HepG2 (cell line): ENCODE measurements around the gene XRCC1. TPM values are rescaled to one million over a fixed set of nuclear protein-coding genes. Genes with fewer than 3 reads are reported as not detected.
A peak's percentile ranks its signal among the peaks of the same experiment; 100 is the strongest.

Experiments used
- DPF2 ChIP-seq: sonication (generic); formaldehyde crosslinking; IDR thresholded peaks from 2 replicates; pipeline ENCODE4 v1.4.0; 2020; ENCODE audit warnings: mild to moderate bottlenecking, low read depth, missing genetic modification reagents, borderline replicate concordance
- HDAC1 ChIP-seq: sonication (generic); formaldehyde crosslinking; IDR thresholded peaks from 2 replicates; pipeline ENCODE4 v1.5.1; 2020; ENCODE audit warnings: mild to moderate bottlenecking, missing genetic modification reagents
- SKI ChIP-seq: fragments of 450-650 bp; IDR thresholded peaks from one replicate; pipeline ENCODE4 v1.6.1; 2018; ENCODE audit warnings: mild to moderate bottlenecking; ENCODE audit not compliant: partially characterized antibody
- SMC3 ChIP-seq: IDR thresholded peaks from 2 replicates; pipeline ENCODE4 v1.6.1; 2011; ENCODE audit warnings: low read length, improper control_type of control experiment
- TBX3 ChIP-seq: fragments of 450-650 bp; IDR thresholded peaks from 2 replicates; pipeline ENCODE4 v1.6.1; 2017; ENCODE audit warnings: antibody characterized with exemption, mild to moderate bottlenecking, inconsistent platforms, borderline replicate concordance
- ZBTB42 ChIP-seq: sonication (generic); formaldehyde crosslinking; IDR thresholded peaks from 2 replicates; pipeline ENCODE4 v1.5.0; 2020; ENCODE audit warnings: mild to moderate bottlenecking, missing genetic modification reagents
- ZKSCAN5 ChIP-seq: sonication (generic); formaldehyde crosslinking; IDR thresholded peaks from 2 replicates; pipeline ENCODE4 v1.5.1; 2020; ENCODE audit warnings: mild to moderate bottlenecking, missing genetic modification reagents
- ZNF44 ChIP-seq: sonication (generic); formaldehyde crosslinking; IDR thresholded peaks from 2 replicates; pipeline ENCODE4 v1.5.1; 2020; ENCODE audit warnings: mild to moderate bottlenecking, missing genetic modification reagents
- polyA plus RNA-seq, 8 experiments: library from polyadenylated mRNA; depleted of rRNA in 3 of 8; stranded (reverse) in 7 of 8; unstranded in 1 of 8; fragments of >200 nt; fragmentation: Illumina TruSeq in 4 of 8; extraction: Trizol in 4 of 8; gene quantifications; 2 replicates each; pipeline versions ENCODE4 v1.2.1 to v1.2.3, GENCODE V29; 2011 to 2016; ENCODE audit warnings: low read depth in 4 of 8, missing spikeins in 1 of 8, mixed read lengths in 1 of 8; ENCODE audit not compliant: insufficient read depth in 1 of 8
- total RNA-seq, 5 experiments: library from RNA; depleted of rRNA; stranded (reverse); fragments of >200 nt; fragmentation: Illumina TruSeq; extraction: Trizol; gene quantifications; 2 replicates each; pipeline ENCODE4 v1.2.3, GENCODE V29; 2016; ENCODE audit warnings: low read depth in 1 of 5
- TF ChIP-seq, protein P1 (sequence below): sonication (generic); formaldehyde crosslinking; IDR thresholded peaks from 2 replicates; pipeline ENCODE4 v1.9.0; 2021; ENCODE audit warnings: mild to moderate bottlenecking, missing genetic modification reagents
- TF ChIP-seq, protein P2 (sequence below): sonication (generic); formaldehyde crosslinking; IDR thresholded peaks from 2 replicates; pipeline ENCODE4 v1.4.0; 2020; ENCODE audit warnings: missing genetic modification reagents, borderline replicate concordance
- TF ChIP-seq, protein P3 (sequence below), 2 experiments: sonication (generic) in 1 of 2; formaldehyde crosslinking in 1 of 2; IDR thresholded peaks; 2 replicates each; pipeline versions ENCODE4 v1.4.0 to v1.6.1; 2016 to 2020; ENCODE audit warnings: borderline replicate concordance in 1 of 2, low read depth in 1 of 2, mild to moderate bottlenecking in 1 of 2, missing genetic modification reagents in 1 of 2
- TF ChIP-seq, protein P4 (sequence below): sonication (generic); formaldehyde crosslinking; IDR thresholded peaks from 2 replicates; pipeline ENCODE4 v1.4.0; 2020; ENCODE audit warnings: missing genetic modification reagents, borderline replicate concordance

The XRCC1 gene
- total and polyA plus RNA-seq, 2 of the 13 experiments (the other 11 are each of a cell fraction or from before 2014, with no cell fraction given) = 24.7 to 26.3 TPM

- TF ChIP-seq, protein P1, sequence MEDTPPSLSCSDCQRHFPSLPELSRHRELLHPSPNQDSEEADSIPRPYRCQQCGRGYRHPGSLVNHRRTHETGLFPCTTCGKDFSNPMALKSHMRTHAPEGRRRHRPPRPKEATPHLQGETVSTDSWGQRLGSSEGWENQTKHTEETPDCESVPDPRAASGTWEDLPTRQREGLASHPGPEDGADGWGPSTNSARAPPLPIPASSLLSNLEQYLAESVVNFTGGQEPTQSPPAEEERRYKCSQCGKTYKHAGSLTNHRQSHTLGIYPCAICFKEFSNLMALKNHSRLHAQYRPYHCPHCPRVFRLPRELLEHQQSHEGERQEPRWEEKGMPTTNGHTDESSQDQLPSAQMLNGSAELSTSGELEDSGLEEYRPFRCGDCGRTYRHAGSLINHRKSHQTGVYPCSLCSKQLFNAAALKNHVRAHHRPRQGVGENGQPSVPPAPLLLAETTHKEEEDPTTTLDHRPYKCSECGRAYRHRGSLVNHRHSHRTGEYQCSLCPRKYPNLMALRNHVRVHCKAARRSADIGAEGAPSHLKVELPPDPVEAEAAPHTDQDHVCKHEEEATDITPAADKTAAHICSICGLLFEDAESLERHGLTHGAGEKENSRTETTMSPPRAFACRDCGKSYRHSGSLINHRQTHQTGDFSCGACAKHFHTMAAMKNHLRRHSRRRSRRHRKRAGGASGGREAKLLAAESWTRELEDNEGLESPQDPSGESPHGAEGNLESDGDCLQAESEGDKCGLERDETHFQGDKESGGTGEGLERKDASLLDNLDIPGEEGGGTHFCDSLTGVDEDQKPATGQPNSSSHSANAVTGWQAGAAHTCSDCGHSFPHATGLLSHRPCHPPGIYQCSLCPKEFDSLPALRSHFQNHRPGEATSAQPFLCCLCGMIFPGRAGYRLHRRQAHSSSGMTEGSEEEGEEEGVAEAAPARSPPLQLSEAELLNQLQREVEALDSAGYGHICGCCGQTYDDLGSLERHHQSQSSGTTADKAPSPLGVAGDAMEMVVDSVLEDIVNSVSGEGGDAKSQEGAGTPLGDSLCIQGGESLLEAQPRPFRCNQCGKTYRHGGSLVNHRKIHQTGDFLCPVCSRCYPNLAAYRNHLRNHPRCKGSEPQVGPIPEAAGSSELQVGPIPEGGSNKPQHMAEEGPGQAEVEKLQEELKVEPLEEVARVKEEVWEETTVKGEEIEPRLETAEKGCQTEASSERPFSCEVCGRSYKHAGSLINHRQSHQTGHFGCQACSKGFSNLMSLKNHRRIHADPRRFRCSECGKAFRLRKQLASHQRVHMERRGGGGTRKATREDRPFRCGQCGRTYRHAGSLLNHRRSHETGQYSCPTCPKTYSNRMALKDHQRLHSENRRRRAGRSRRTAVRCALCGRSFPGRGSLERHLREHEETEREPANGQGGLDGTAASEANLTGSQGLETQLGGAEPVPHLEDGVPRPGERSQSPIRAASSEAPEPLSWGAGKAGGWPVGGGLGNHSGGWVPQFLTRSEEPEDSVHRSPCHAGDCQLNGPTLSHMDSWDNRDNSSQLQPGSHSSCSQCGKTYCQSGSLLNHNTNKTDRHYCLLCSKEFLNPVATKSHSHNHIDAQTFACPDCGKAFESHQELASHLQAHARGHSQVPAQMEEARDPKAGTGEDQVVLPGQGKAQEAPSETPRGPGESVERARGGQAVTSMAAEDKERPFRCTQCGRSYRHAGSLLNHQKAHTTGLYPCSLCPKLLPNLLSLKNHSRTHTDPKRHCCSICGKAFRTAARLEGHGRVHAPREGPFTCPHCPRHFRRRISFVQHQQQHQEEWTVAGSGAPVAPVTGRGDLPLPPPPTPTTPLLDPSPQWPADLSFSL (CRISPR knock-in tag) = no peak
- TF ChIP-seq SKI (peak; percentile 47), HDAC1 (CRISPR knock-in tag) (no peak), ZBTB42 (CRISPR knock-in tag) (no peak), ZNF44 (CRISPR knock-in tag) (no peak), ZKSCAN5 (CRISPR knock-in tag) (peak; percentile 98), DPF2 (CRISPR knock-in tag) (no peak), TBX3 (0 out of 2 replicates have a peak, but pooled peaks have one; percentile 53), SMC3 (no peak)
- TF ChIP-seq, protein P2, sequence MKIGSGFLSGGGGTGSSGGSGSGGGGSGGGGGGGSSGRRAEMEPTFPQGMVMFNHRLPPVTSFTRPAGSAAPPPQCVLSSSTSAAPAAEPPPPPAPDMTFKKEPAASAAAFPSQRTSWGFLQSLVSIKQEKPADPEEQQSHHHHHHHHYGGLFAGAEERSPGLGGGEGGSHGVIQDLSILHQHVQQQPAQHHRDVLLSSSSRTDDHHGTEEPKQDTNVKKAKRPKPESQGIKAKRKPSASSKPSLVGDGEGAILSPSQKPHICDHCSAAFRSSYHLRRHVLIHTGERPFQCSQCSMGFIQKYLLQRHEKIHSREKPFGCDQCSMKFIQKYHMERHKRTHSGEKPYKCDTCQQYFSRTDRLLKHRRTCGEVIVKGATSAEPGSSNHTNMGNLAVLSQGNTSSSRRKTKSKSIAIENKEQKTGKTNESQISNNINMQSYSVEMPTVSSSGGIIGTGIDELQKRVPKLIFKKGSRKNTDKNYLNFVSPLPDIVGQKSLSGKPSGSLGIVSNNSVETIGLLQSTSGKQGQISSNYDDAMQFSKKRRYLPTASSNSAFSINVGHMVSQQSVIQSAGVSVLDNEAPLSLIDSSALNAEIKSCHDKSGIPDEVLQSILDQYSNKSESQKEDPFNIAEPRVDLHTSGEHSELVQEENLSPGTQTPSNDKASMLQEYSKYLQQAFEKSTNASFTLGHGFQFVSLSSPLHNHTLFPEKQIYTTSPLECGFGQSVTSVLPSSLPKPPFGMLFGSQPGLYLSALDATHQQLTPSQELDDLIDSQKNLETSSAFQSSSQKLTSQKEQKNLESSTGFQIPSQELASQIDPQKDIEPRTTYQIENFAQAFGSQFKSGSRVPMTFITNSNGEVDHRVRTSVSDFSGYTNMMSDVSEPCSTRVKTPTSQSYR (CRISPR knock-in tag) = peak; percentile 77; the same call in 1 of the 2 replicates
- TF ChIP-seq, protein P3, sequence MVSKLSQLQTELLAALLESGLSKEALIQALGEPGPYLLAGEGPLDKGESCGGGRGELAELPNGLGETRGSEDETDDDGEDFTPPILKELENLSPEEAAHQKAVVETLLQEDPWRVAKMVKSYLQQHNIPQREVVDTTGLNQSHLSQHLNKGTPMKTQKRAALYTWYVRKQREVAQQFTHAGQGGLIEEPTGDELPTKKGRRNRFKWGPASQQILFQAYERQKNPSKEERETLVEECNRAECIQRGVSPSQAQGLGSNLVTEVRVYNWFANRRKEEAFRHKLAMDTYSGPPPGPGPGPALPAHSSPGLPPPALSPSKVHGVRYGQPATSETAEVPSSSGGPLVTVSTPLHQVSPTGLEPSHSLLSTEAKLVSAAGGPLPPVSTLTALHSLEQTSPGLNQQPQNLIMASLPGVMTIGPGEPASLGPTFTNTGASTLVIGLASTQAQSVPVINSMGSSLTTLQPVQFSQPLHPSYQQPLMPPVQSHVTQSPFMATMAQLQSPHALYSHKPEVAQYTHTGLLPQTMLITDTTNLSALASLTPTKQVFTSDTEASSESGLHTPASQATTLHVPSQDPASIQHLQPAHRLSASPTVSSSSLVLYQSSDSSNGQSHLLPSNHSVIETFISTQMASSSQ (IDR thresholded peaks at IDR 0.05; ENCODE audit: low read depth) = no peak
- TF ChIP-seq, protein P3 (CRISPR knock-in tag; IDR thresholded peaks at IDR 0.05; ENCODE audit: borderline replicate concordance) = no peak
- TF ChIP-seq, protein P4, sequence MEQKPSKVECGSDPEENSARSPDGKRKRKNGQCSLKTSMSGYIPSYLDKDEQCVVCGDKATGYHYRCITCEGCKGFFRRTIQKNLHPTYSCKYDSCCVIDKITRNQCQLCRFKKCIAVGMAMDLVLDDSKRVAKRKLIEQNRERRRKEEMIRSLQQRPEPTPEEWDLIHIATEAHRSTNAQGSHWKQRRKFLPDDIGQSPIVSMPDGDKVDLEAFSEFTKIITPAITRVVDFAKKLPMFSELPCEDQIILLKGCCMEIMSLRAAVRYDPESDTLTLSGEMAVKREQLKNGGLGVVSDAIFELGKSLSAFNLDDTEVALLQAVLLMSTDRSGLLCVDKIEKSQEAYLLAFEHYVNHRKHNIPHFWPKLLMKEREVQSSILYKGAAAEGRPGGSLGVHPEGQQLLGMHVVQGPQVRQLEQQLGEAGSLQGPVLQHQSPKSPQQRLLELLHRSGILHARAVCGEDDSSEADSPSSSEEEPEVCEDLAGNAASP (CRISPR knock-in tag) = peak; percentile 76; the same call in 1 of the 2 replicates
Measured at GRCh38 chr19:43499042-43499441, 76.3 kb downstream of the XRCC1 start (continued).
